Activated CD8-positive, alpha-beta memory T cell treated with anti-CD3 and anti-CD28 coated beads for 36 hours (primary cell): ENCODE results near the gene ULK2. TPM values are rescaled to one million over a fixed set of nuclear protein-coding genes. Genes with fewer than 3 reads are reported as not detected.
"Not testable (repeated sequence)": the region's sequence is repeated elsewhere in the genome, so short reads cannot be mapped to it uniquely, and the experiment has no call there.

Experiments used
- CTCF ChIA-PET: fragments of 350-600 bp; sonication (Branson Sonifier 250); formaldehyde crosslinking; loops from one replicate; lab custom pipeline; 2021; ENCODE audit warnings: antibody characterized with exemption; lab: Charles Lee
- POLR2A ChIA-PET: fragments of 350-600 bp; sonication (Branson Sonifier 250); formaldehyde crosslinking; loops from one replicate; lab custom pipeline; 2021; ENCODE audit warnings: antibody characterized with exemption; lab: Charles Lee
- total RNA-seq, 2 experiments: library from RNA; stranded (reverse); gene quantifications; one replicate each; pipeline ENCODE4 v1.2.3, GENCODE V29; 2021

Gene ULK2
- total RNA-seq, 2 experiments from 2014 or later, result 6.3 to 7.4 TPM

DNA sequence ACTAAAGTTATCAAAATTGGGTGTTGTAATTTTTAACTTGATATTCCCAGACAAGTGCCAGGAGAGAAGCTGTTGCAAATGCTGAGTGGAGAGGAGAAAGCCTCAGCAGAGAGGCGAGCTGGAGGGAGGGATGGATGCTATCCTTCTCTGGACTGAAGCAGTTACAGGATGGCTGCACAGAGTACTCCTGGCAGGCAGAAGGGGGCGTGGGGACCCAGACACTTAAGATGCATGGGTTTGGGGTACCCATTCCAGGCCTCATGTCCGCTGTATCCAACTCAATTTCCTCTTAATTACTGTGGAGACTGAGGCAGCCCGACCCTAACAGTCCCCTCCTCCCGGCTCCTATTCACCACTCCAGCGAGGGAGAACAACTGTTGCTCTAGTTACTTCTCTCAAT, 94.2 kb downstream of the ULK2 start:
- ChIA-PET CTCF (no interaction called here), POLR2A (interaction anchor here (0.5 kb wide), 1 partner anchor 18 kb away, joined by 3 read pairs; no protein-coding TSS in a partner anchor)

- CTCF ChIA-PET, result interaction anchor here (1.4 kb wide), 1 partner anchor 259 kb away, joined by 3 read pairs; no protein-coding TSS in a partner anchor
- POLR2A ChIA-PET, result no interaction called here
Measured at GRCh38 chr17:19771971-19772630, 95.6 kb downstream of the ULK2 start.

GRCh38 chr17:19770985-19771735, 96.6 kb downstream of the ULK2 start:
- CTCF ChIA-PET, result no interaction called here
- POLR2A ChIA-PET, result no interaction called here

GRCh38 chr17:19769946-19770652, 97.6 kb downstream of the ULK2 start:
- ChIA-PET CTCF (interaction anchor here (0.5 to 0.8 kb wide), 3 partner anchors 256 to 1173 kb away, joined by 3 to 4 read pairs (median 3); no protein-coding TSS in a partner anchor), POLR2A (no interaction called here)

GRCh38 chr17:19768046-19768782, 99.5 kb downstream of the ULK2 start:
- ChIA-PET CTCF (interaction anchor here (2.2 to 2.4 kb wide), 2 partner anchors 10 to 256 kb away, joined by 9 to 23 read pairs; no protein-coding TSS in a partner anchor), POLR2A (no interaction called here)

GRCh38 chr17:19766421-19767270, 101.1 kb downstream of the ULK2 start:
- ChIA-PET POLR2A (no interaction called here), CTCF (interaction anchor here (0.7 to 2.4 kb wide), 19 partner anchors 9 to 397 kb away, joined by 3 to 23 read pairs (median 4); no protein-coding TSS in a partner anchor)

DNA sequence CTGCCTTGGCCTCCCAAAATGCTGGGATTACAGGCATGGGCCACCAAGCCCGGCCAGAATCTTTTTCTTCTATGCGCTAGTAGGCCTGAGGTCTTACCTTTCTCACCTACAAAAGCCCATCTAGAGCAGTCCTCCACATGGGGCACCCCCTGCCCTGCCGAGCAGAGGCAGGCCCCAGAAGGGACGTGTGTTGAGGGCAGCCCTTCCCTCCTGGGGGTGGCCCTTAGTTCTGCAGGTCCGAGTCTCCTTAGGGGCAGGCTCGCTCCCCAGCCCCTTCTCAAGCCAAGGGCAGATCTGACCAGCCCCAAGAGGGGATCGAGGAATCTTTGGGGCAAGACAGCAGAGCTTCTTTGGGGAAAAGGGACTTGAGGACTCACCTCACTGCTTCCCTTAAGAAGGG, 101.7 kb downstream of the ULK2 start:
- POLR2A ChIA-PET, result no interaction called here

DNA sequence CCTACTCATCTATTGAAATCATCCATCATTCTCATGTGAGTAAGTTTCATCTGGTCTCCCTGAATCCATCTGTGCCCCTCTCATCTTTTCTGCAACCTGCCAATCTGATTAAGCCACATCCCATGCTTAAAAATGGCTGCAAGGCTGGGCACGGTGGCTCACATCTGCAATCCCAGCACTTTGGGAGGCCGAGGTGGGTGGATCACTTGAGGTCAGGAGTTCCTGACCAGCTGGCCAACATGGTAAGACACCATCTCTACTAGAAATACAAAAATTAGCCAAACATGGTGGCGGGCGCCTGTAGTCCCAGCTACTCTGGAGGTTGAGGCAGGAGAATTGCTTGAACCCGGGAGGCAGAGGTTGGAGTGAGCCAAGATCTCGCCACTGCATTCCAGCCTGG, 103.7 kb downstream of the ULK2 start:
- CTCF ChIA-PET, result interaction anchor here (0.6 to 3.9 kb wide), 5 partner anchors 17 to 386 kb away, joined by 3 to 28 read pairs (median 4); partner anchors contain the start of gene MAPK7
- POLR2A ChIA-PET, result not testable (repeated sequence)

More for the DNA sequence above, 101.7 kb downstream of the ULK2 start:
- CTCF ChIA-PET, result interaction anchor here (0.8 to 2.4 kb wide), 17 partner anchors 9 to 397 kb away, joined by 3 to 23 read pairs (median 4); no protein-coding TSS in a partner anchor

DNA sequence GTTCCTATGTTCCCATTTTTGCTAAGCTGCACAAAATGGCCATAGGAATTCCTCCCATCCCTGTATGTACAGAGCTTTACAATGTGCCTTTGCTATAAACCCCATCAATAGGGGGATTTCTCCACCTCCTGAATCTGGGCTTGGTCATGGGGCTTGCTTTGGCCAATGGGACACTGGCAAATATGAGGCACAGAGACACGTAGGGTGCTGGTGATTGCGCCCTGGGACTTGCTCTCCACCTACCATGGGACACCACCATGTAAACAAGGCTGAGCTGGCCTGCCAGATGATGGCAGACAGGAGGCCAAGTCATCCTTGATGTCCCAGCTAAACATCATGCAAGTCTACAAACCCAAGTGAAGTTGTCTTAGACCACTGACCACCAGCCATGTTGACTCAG, 104.3 kb downstream of the ULK2 start:
- CTCF ChIA-PET, result interaction anchor here (0.8 to 3.9 kb wide), 6 partner anchors 100 to 400 kb away, joined by 3 to 28 read pairs (median 4); no protein-coding TSS in a partner anchor
- POLR2A ChIA-PET, result no interaction called here

- CTCF ChIA-PET, result interaction anchor here (0.6 to 3.9 kb wide), 19 partner anchors 9 to 399 kb away, joined by 3 to 28 read pairs (median 3); no protein-coding TSS in a partner anchor
- POLR2A ChIA-PET, result no interaction called here
Measured at GRCh38 chr17:19762515-19762961, 105.2 kb downstream of the ULK2 start.

DNA sequence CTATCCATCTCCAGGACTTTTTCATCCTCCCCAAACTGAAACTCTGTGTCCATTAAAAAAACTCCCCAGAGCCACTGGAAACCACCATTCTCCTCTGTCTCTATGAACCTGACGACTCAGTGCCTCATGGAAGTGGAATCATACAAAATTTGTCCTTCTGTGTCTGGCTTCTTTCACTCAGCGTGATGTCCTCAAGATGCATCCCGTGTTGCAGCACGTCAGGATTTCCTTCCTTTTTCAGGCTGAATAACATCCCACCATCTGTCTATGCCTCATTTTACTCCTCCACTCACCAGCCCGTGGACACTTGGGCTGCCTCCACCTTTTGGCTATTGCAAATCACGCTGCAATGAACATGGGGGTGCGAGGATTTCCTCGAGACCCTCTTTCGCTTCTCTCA, 107.0 kb downstream of the ULK2 start:
- ChIA-PET CTCF (interaction anchor here (0.8 kb wide), 1 partner anchor 112 kb away, joined by 3 read pairs; the partner anchor contains the start of gene ALDH3A2), POLR2A (no interaction called here)

DNA sequence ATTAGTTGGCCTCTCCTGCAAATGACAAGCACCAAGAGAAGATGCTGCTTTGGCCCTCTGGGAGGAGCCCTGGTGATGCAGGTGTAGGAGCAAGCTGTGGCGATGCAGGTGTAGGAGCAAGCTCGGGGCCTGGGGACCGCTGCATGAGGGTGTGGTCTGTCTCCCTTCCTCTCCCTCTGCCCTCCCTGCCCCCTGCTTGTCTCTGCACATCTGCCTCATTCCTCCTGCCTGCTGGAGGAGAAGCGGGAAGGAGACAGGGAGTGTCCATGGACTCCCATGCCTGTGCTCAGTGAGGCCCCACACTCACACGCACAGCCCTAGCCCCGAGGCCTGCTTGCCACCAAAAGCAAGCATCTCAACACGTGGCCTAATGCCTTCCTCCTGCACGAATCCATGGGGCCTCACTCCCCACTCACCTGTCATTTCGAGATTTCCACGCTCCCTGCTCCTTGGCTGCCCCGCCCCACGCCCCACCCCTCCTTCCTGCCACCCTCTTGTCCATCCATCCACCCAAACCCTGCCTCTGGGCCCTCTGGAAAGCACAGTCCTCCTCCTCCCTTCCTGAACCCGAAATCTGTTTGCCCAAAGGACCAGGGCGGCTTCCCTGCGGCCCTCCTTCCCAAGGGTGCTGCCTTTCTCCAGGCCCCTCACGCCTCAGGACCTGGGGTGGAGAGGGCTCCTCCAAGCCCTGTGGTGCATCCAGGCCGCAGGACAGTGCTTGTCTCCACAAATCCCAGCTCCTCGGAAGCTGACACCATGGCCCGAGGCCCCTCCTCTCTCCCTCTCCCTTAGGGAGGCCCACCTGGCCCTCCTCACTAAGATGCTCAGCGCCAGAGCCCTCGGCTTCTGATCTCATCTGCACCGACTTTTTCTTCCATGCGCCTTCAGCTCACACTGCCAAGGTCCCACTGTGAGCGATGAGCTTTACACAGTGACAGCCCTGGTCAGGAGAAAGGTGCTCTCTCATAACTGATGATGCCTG, 107.9 kb downstream of the ULK2 start:
- POLR2A ChIA-PET, result no interaction called here
- CTCF ChIA-PET, result interaction anchor here (0.8 kb wide), 1 partner anchor 111 kb away, joined by 3 read pairs; the partner anchor contains the start of gene ALDH3A2

GRCh38 chr17:19757536-19758180, 110.1 kb downstream of the ULK2 start:
- POLR2A ChIA-PET, result no interaction called here
- CTCF ChIA-PET, result interaction anchor here (0.6 to 2.2 kb wide), 2 partner anchors 8 to 253 kb away, joined by 3 to 8 read pairs; no protein-coding TSS in a partner anchor

DNA sequence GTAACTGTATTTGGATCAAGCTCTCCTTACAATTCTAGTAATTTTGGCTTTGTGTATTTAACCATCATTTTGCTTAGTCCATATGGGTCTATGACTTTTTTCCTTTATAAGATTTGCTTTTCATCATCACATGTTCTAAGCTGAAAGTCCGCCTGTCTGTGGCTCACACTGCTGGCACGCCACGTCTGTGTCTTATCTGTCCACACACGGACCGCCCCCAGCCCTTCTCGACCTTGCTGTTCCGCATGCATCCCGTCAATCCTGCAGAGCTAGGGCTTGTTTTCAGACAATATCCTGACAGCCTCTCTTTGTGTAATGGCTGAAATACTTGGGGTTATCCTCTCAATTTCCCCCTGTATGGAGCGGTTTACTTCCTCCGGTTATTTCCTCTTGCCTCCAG, 111.2 kb downstream of the ULK2 start:
- ChIA-PET CTCF (interaction anchor here (1.7 to 2.2 kb wide), 2 partner anchors 10 to 12 kb away, joined by 7 to 8 read pairs; no protein-coding TSS in a partner anchor), POLR2A (no interaction called here)

DNA sequence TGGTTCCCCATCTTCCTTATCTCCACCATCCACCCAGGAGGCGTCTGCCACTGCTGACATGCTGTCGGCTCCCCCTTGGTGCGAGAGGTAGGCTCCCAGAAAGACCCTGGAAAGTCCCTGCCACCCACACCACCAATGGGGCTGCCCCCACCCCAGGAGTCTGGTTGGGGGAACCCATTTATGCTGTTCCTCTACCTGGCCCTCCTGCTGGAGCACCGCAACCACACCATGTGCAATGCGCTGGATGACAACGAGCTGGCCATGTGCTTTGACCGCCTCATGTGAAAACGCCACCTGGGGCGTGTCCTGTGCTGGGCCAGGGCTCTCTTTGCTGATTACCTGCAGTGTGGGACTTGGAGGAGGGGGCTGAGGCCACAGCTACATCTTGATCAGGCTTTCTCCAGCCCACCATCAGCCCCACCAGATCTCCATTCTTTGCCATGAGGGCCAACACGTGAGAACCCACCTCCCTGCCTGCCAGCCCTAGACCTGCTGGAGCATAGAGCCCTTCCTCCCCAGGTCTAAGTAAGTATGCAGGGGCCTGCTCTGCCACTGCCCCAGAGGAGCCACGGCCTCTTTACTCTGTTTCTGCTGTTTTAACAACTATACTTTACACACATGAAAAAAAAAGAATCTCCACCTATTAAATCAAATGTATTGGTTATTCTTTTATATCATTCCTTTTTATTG, 111.8 kb downstream of the ULK2 start:
- POLR2A ChIA-PET, result no interaction called here
- CTCF ChIA-PET, result interaction anchor here (0.6 to 2.2 kb wide), 3 partner anchors 10 to 32 kb away, joined by 4 to 8 read pairs (median 7); no protein-coding TSS in a partner anchor
